Muscle of leg (tissue), 11 donors: ENCODE measurements around the gene GUCY2C. TPM values are rescaled to one million over a fixed set of nuclear protein-coding genes. Genes with fewer than 3 reads are reported as not detected.

ENCODE experiments used
- DNase-seq: peaks from one replicate; pipeline ENCODE4 v3.0.0; 2013
- H3K27ac ChIP-seq: one replicate; pipeline ENCODE4 v1.5.1; 2013; ENCODE audit warnings: mild to moderate bottlenecking, low read length, control low read depth
- H3K27me3 ChIP-seq: one replicate; pipeline ENCODE4 v1.6.1; 2013; ENCODE audit warnings: low read length; ENCODE audit not compliant: control insufficient read depth, insufficient read depth
- H3K36me3 ChIP-seq: one replicate; pipeline ENCODE4 v1.6.1; 2013; ENCODE audit warnings: low read length; ENCODE audit not compliant: control insufficient read depth, insufficient read depth
- H3K4me1 ChIP-seq: one replicate; pipeline ENCODE4 v1.6.1; 2013; ENCODE audit warnings: low read length; ENCODE audit not compliant: control insufficient read depth, insufficient read depth
- H3K4me3 ChIP-seq: one replicate; pipeline ENCODE4 v1.5.1; 2013; ENCODE audit warnings: low read length, control low read depth
- H3K9me3 ChIP-seq: replicated peaks from 2 replicates; pipeline ENCODE4 v1.6.1; 2013; ENCODE audit warnings: low read depth, low read length; ENCODE audit not compliant: control insufficient read depth
- WGBS: methylation state at CpG from one replicate; pipeline ENCODE4 v1.1.5; 2013; ENCODE audit warnings: missing lambda C conversion rate; ENCODE audit not compliant: insufficient coverage; 5-methylcytosine and 5-hydroxymethylcytosine counted together
- polyA plus RNA-seq, 8 donors: library from polyadenylated mRNA; unstranded; fragments of 120-200 nt; gene quantifications; one replicate each; pipeline versions ENCODE4 v1.2.1 to v1.2.3, GENCODE V29; 2013; ENCODE audit warnings: inconsistent platforms in 1 of 8, low replicate concordance in 1 of 8; ENCODE audit not compliant: insufficient read length in 8 of 8, insufficient read depth in 1 of 8
- total RNA-seq: library from RNA; stranded (reverse); fragments of 120-200 nt; gene quantifications from one replicate; pipeline ENCODE4 v1.2.4, GENCODE V29; 2013

Gene GUCY2C
- total and polyA plus RNA-seq, 9 donors = 0.11 to 6.7 (median 0.22) TPM; not detected in 1

- no peak overlapping the region for H3K4me3 ChIP-seq
- WGBS = 82% methylated on average over 2 of the region's 3 CpGs
- H3K36me3 ChIP-seq = no peaks in the 10 kb centered on the region
- peaks cover 4% of the 10 kb centered on the region for H3K4me1 ChIP-seq
- H3K27ac ChIP-seq = no peak overlapping the region
- H3K27me3 ChIP-seq = no peaks in the 10 kb centered on the region
- no peak for DNase-seq
- peaks cover 3% of the 10 kb centered on the region for H3K9me3 ChIP-seq
These were observed 84.7 kb downstream of the GUCY2C start for GRCh38 chr12:14611640-14612203.

GRCh38 chr12:14607568-14607967, 88.8 kb downstream of the GUCY2C start:
- peaks cover 11% of the 10 kb centered on the region for H3K9me3 ChIP-seq
- DNase-seq = no peak
- H3K4me3 ChIP-seq = no peak overlapping the region
- H3K4me1 ChIP-seq = no peaks in the 10 kb centered on the region
- no peak overlapping the region for H3K27ac ChIP-seq
- H3K36me3 ChIP-seq = no peaks in the 10 kb centered on the region
- no peaks in the 10 kb centered on the region for H3K27me3 ChIP-seq

- H3K27ac ChIP-seq = no peak overlapping the region
- WGBS = no CpG with 5 or more reads among the region's 3 CpGs
These were observed 90.9 kb downstream of the GUCY2C start for GRCh38 chr12:14605401-14605989.

GRCh38 chr12:14601692-14602478, 94.5 kb downstream of the GUCY2C start:
- no peaks in the 10 kb centered on the region for H3K36me3 ChIP-seq
- H3K4me3 ChIP-seq = no peak overlapping the region
- 83% methylated on average over 2 of the region's 4 CpGs for WGBS
- no peak overlapping the region for H3K27ac ChIP-seq
- no peaks in the 10 kb centered on the region for H3K4me1 ChIP-seq
- DNase-seq = no peak
- H3K27me3 ChIP-seq = no peaks in the 10 kb centered on the region
- H3K9me3 ChIP-seq = peaks cover 14% of the 10 kb centered on the region

More at GRCh38 chr12:14605401-14605989, 90.9 kb downstream of the GUCY2C start:
- Histone ChIP-seq H3K27me3 (no peaks in the 10 kb centered on the region), H3K9me3 (peaks cover 11% of the 10 kb centered on the region), H3K4me1 (no peaks in the 10 kb centered on the region), H3K36me3 (no peaks in the 10 kb centered on the region), H3K4me3 (no peak overlapping the region)
- no peak for DNase-seq

GRCh38 chr12:14597480-14597879, 98.9 kb downstream of the GUCY2C start:
- DNase-seq = no peak
- H3K36me3 ChIP-seq = no peaks in the 10 kb centered on the region
- H3K4me3 ChIP-seq = no peak overlapping the region
- 60% methylated on average over 2 of the region's 3 CpGs for WGBS
- H3K27me3 ChIP-seq = no peaks in the 10 kb centered on the region
- no peak overlapping the region for H3K27ac ChIP-seq
- peaks cover 7% of the 10 kb centered on the region for H3K9me3 ChIP-seq
- no peaks in the 10 kb centered on the region for H3K4me1 ChIP-seq

- H3K4me3 ChIP-seq = no peak overlapping the region
- H3K9me3 ChIP-seq = peaks cover 3% of the 10 kb centered on the region
- no CpG with 5 or more reads among the region's 1 CpG for WGBS
- no peak overlapping the region for H3K27ac ChIP-seq
- no peaks in the 10 kb centered on the region for H3K27me3 ChIP-seq
- no peak for DNase-seq
- no peaks in the 10 kb centered on the region for H3K4me1 ChIP-seq
- H3K36me3 ChIP-seq = no peaks in the 10 kb centered on the region
These were observed 104.7 kb downstream of the GUCY2C start for GRCh38 chr12:14591719-14592118.

GRCh38 chr12:14589169-14590004, 107.0 kb downstream of the GUCY2C start:
- WGBS = 84% methylated on average over 15 of the region's 18 CpGs
- no peak for DNase-seq
- H3K36me3 ChIP-seq = no peaks in the 10 kb centered on the region

GRCh38 chr12:14588571-14588970, 107.8 kb downstream of the GUCY2C start:
- Histone ChIP-seq H3K36me3 (no peaks in the 10 kb centered on the region), H3K27ac (no peak overlapping the region), H3K4me3 (no peak overlapping the region), H3K27me3 (no peaks in the 10 kb centered on the region), H3K9me3 (no peaks in the 10 kb centered on the region), H3K4me1 (no peaks in the 10 kb centered on the region)
- no peak for DNase-seq
- WGBS = no CpG with 5 or more reads among the region's 3 CpGs

More at GRCh38 chr12:14589169-14590004, 107.0 kb downstream of the GUCY2C start:
- no peak overlapping the region for H3K27ac ChIP-seq
- no peaks in the 10 kb centered on the region for H3K9me3 ChIP-seq
- H3K4me3 ChIP-seq = no peak overlapping the region
- no peaks in the 10 kb centered on the region for H3K27me3 ChIP-seq
- no peaks in the 10 kb centered on the region for H3K4me1 ChIP-seq

GRCh38 chr12:14578646-14579045, 117.8 kb downstream of the GUCY2C start:
- Histone ChIP-seq H3K4me1 (no peaks in the 10 kb centered on the region), H3K27ac (no peak overlapping the region), H3K36me3 (no peaks in the 10 kb centered on the region), H3K9me3 (no peaks in the 10 kb centered on the region), H3K4me3 (no peak overlapping the region), H3K27me3 (no peaks in the 10 kb centered on the region)
- 100% methylated on average over 2 of the region's 8 CpGs for WGBS
- no peak for DNase-seq

GRCh38 chr12:14577344-14577743, 119.1 kb downstream of the GUCY2C start:
- no peak for DNase-seq
- Histone ChIP-seq H3K4me3 (no peak overlapping the region), H3K27ac (no peak overlapping the region), H3K4me1 (no peaks in the 10 kb centered on the region), H3K9me3 (no peaks in the 10 kb centered on the region), H3K36me3 (no peaks in the 10 kb centered on the region), H3K27me3 (no peaks in the 10 kb centered on the region)
- whole genome bisulfite sequencing = 100% methylated on average over 1 of the region's 1 CpG
